H1 (cell line): Measurements from ENCODE around the gene ADGRA3. TPM values are rescaled to one million over a fixed set of nuclear protein-coding genes. Genes with fewer than 3 reads are reported as not detected.
A peak's percentile ranks its signal among the peaks of the same experiment; 100 is the strongest.

ENCODE experiments used
- CTCF ChIA-PET: fragments of 300-600 bp; sonication (Branson Sonifier 250); formaldehyde crosslinking; loops from one replicate; lab custom pipeline; 2021; ENCODE audit not compliant: partially characterized antibody; lab: Charles Lee
- POLR2A ChIA-PET: fragments of 300-600 bp; sonication (Branson Sonifier 250); formaldehyde crosslinking; loops from one replicate; lab custom pipeline; 2021; ENCODE audit warnings: inconsistent platforms; ENCODE audit not compliant: partially characterized antibody; lab: Charles Lee
- DNase-seq, 2 experiments: peaks; one replicate each; pipeline versions ENCODE4 v3.0.0 to v3.0.0-alpha.2; 2010 to 2022; ENCODE audit warnings: low spot score in 2 of 2, low read depth in 1 of 2, mixed read lengths in 1 of 2
- FAIRE-seq: peaks from 2 replicates; lab custom pipeline; 2011; peaks lifted over from hg19 to GRCh38; lab: Jason Lieb, UNC
- H2AFZ ChIP-seq: 2 replicates; pipeline ENCODE4 v1.8.1; 2012; ENCODE audit warnings: low read length, inconsistent platforms
- H2AK5ac ChIP-seq: 2 replicates; pipeline ENCODE4 v1.6.1; 2013; ENCODE audit warnings: low read depth, low read length
- H2BK120ac ChIP-seq: replicated peaks from 2 replicates; pipeline ENCODE3; 2013; ENCODE audit warnings: low read depth, low read length, inconsistent platforms
- H2BK12ac ChIP-seq: 2 replicates; pipeline ENCODE4 v1.6.1; 2013; ENCODE audit warnings: low read depth, low read length
- H2BK15ac ChIP-seq: 2 replicates; pipeline ENCODE4 v1.6.1; 2013; ENCODE audit warnings: low read length
- H2BK20ac ChIP-seq: 2 replicates; pipeline ENCODE4 v1.6.1; 2013; ENCODE audit warnings: low read length
- H2BK5ac ChIP-seq: 2 replicates; pipeline ENCODE4 v1.6.1; 2013; ENCODE audit warnings: low read depth, low read length
- H3K14ac ChIP-seq: 2 replicates; pipeline ENCODE4 v1.6.1; 2013; ENCODE audit warnings: inconsistent platforms; ENCODE audit not compliant: insufficient read length
- H3K18ac ChIP-seq: 2 replicates; pipeline ENCODE4 v1.6.1; 2013; ENCODE audit warnings: low read length; ENCODE audit errors: extremely low read depth
- H3K23ac ChIP-seq: 2 replicates; pipeline ENCODE4 v1.6.1; 2013; ENCODE audit warnings: inconsistent platforms; ENCODE audit not compliant: insufficient read length
- H3K23me2 ChIP-seq: 2 replicates; pipeline ENCODE4 v1.6.1; 2013; ENCODE audit warnings: low read depth, low read length
- H3K27ac ChIP-seq: 2 replicates; pipeline ENCODE4 v1.6.1; 2011; ENCODE audit warnings: low read depth, low read length, inconsistent platforms
- H3K27me3 ChIP-seq, 4 experiments: replicated peaks in 1 of 4; 1 replicate in 1 of 4; 2 replicates in 3 of 4; pipeline versions ENCODE4 v1.6.1 to v1.8.1; 2011 to 2013; ENCODE audit warnings: low read length in 3 of 4, mild to moderate bottlenecking in 3 of 4, inconsistent platforms in 2 of 4, mixed read lengths in 2 of 4, moderate library complexity in 1 of 4; ENCODE audit not compliant: control insufficient read depth in 3 of 4, insufficient read depth in 3 of 4; ENCODE audit errors: extremely low read depth in 1 of 4
- H3K36me3 ChIP-seq, 4 experiments: 2 replicates each; pipeline versions ENCODE4 v1.6.1 to v1.8.1; 2011 to 2013; ENCODE audit warnings: mild to moderate bottlenecking in 4 of 4, low read length in 3 of 4, moderate library complexity in 2 of 4, control low read depth in 1 of 4, inconsistent platforms in 1 of 4; ENCODE audit not compliant: insufficient read depth in 4 of 4, control insufficient read depth in 2 of 4
- H3K4ac ChIP-seq: replicated peaks from 2 replicates; pipeline ENCODE3; 2013; ENCODE audit warnings: low read length, low read depth, mixed read lengths, inconsistent platforms; ENCODE audit not compliant: insufficient read length
- H3K4me1 ChIP-seq, 4 experiments: replicated peaks in 1 of 4; 1 replicate in 1 of 4; 2 replicates in 3 of 4; pipeline versions ENCODE4 v1.6.1 to v1.8.1; 2011 to 2013; ENCODE audit warnings: low read length in 3 of 4, inconsistent platforms in 2 of 4, mixed read lengths in 1 of 4; ENCODE audit not compliant: insufficient read depth in 4 of 4, control insufficient read depth in 3 of 4
- H3K4me2 ChIP-seq, 2 experiments: 2 replicates each; pipeline versions ENCODE4 v1.6.1 to v1.8.1; 2011 to 2013; ENCODE audit warnings: low read depth in 2 of 2, low read length in 2 of 2, control low read depth in 1 of 2, inconsistent platforms in 1 of 2, mild to moderate bottlenecking in 1 of 2; ENCODE audit not compliant: insufficient read depth in 1 of 2
- H3K4me3 ChIP-seq, 4 experiments: fragments of 200-600, 300-600 bp in 1 of 4; sonication (generic), shearing (Covaris generic), sonication (Bioruptor Twin) in 1 of 4; 2 replicates each; pipeline versions ENCODE4 v1.5.1 to v1.8.1; 2011 to 2016; ENCODE audit warnings: low read length in 4 of 4, low read depth in 3 of 4, control low read depth in 2 of 4, inconsistent platforms in 2 of 4, mild to moderate bottlenecking in 2 of 4, mixed read lengths in 1 of 4, moderate library complexity in 1 of 4; ENCODE audit not compliant: insufficient read depth in 2 of 4; ENCODE audit errors: extremely low read depth in 1 of 4
- H3K56ac ChIP-seq: replicated peaks from 2 replicates; pipeline ENCODE3; 2013; ENCODE audit warnings: low read depth, mild to moderate bottlenecking, mixed read lengths, low read length, inconsistent platforms; ENCODE audit not compliant: insufficient read length
- H3K79me1 ChIP-seq: 2 replicates; pipeline ENCODE4 v1.6.1; 2013; ENCODE audit warnings: low read depth, low read length, control low read depth
- H3K79me2 ChIP-seq, 2 experiments: 2 replicates each; pipeline versions ENCODE4 v1.6.1 to v1.8.1; 2012 to 2013; ENCODE audit warnings: low read length in 2 of 2, mild to moderate bottlenecking in 2 of 2, inconsistent platforms in 1 of 2; ENCODE audit not compliant: insufficient read depth in 2 of 2, control insufficient read depth in 1 of 2
- H3K9ac ChIP-seq, 4 experiments: replicated peaks in 1 of 4; 1 replicate in 1 of 4; 2 replicates in 3 of 4; pipeline versions ENCODE4 v1.6.1 to v1.8.1; 2011 to 2013; ENCODE audit warnings: low read depth in 3 of 4, low read length in 3 of 4, control low read depth in 2 of 4, mild to moderate bottlenecking in 2 of 4, moderate library complexity in 2 of 4, inconsistent platforms in 1 of 4; ENCODE audit errors: extremely low read depth in 1 of 4
- H3K9me3 ChIP-seq, 2 experiments: 2 replicates each; pipeline versions ENCODE4 v1.6.1 to v1.8.1; 2012 to 2013; ENCODE audit warnings: mild to moderate bottlenecking in 2 of 2, moderate library complexity in 2 of 2, control low read depth in 1 of 2, inconsistent platforms in 1 of 2, low read depth in 1 of 2, low read length in 1 of 2, mixed read lengths in 1 of 2; ENCODE audit not compliant: insufficient read depth in 2 of 2
- H4K20me1 ChIP-seq, 2 experiments: replicated peaks in 1 of 2; 2 replicates each; pipeline versions ENCODE3 to v1.8.1; 2011 to 2013; ENCODE audit warnings: inconsistent platforms in 2 of 2, low read length in 2 of 2, mild to moderate bottlenecking in 1 of 2; ENCODE audit not compliant: insufficient read depth in 2 of 2, control insufficient read depth in 1 of 2
- H4K5ac ChIP-seq: 2 replicates; pipeline ENCODE4 v1.6.1; 2013; ENCODE audit warnings: low read length, low read depth, mixed read lengths, inconsistent platforms; ENCODE audit not compliant: insufficient read length
- H4K8ac ChIP-seq: 2 replicates; pipeline ENCODE4 v1.8.0; 2013; ENCODE audit warnings: mild to moderate bottlenecking, moderate library complexity, low read length, inconsistent platforms; ENCODE audit not compliant: insufficient read depth; ENCODE audit errors: extremely low read depth
- H4K91ac ChIP-seq: replicated peaks from 2 replicates; pipeline ENCODE3; 2013; ENCODE audit warnings: low read length, mixed read lengths, inconsistent platforms; ENCODE audit not compliant: insufficient read length
- RAD21 ChIP-seq, 2 experiments: IDR thresholded peaks in 1 of 2; conservative IDR thresholded peaks in 1 of 2; 2 replicates each; pipeline ENCODE4 v1.6.1; 2011; ENCODE audit warnings: low read depth in 2 of 2, low read length in 2 of 2, improper control_type of control experiment in 1 of 2, inconsistent platforms in 1 of 2, mild to moderate bottlenecking in 1 of 2, moderate library complexity in 1 of 2
- RFX5 ChIP-seq: IDR thresholded peaks from 2 replicates; pipeline ENCODE4 v1.6.1; 2011; ENCODE audit warnings: low read depth, low read length, improper control_type of control experiment, borderline replicate concordance
- RNF2 ChIP-seq: fragments of 200-900, 300-1000 bp; sonication (generic); IDR thresholded peaks from 2 replicates; pipeline ENCODE4 v1.7.1; 2016; ENCODE audit warnings: borderline replicate concordance, low read depth, mild to moderate bottlenecking, antibody characterized with exemption, low read length; ENCODE audit not compliant: poor library complexity, severe bottlenecking; ENCODE audit errors: missing control alignments
- SP2 ChIP-seq: IDR thresholded peaks from 2 replicates; pipeline ENCODE4 v1.6.1; 2012; ENCODE audit warnings: mild to moderate bottlenecking, low read length, inconsistent platforms
- WGBS, 2 experiments: shearing (Covaris generic) in 1 of 2; methylation state at CpG; one replicate each; pipeline versions ENCODE4 v1.1.6 to v1.1.7; 2013 to 2015; ENCODE audit warnings: low lambda C conversion rate in 2 of 2, mixed read lengths in 2 of 2, inconsistent platforms in 1 of 2, low coverage in 1 of 2, missing lambda C conversion rate in 1 of 2; ENCODE audit not compliant: insufficient replicate concordance in 2 of 2, insufficient coverage in 1 of 2, insufficient read length in 1 of 2; ENCODE audit errors: extremely low coverage in 1 of 2, missing lambda C conversion rate in 1 of 2; 5-methylcytosine and 5-hydroxymethylcytosine counted together
- polyA plus RNA-seq, 7 experiments: library from polyadenylated mRNA; depleted of rRNA in 3 of 7; stranded (reverse) in 5 of 7; unstranded in 2 of 7; fragments of >200 nt in 5 of 7; fragments of 200-250 nt in 2 of 7; gene quantifications; 1 replicate in 5 of 7; 2 replicates in 1 of 7; 4 replicates in 1 of 7; pipeline versions ENCODE4 v1.2.1 to v1.2.3, GENCODE V29; 2011 to 2013; ENCODE audit warnings: missing spikeins in 2 of 7, mixed read lengths in 2 of 7
- total RNA-seq: library from RNA; stranded (reverse); fragmentation: NEBNext Ultra II Directional; extraction: Animal tissue kit (Norgen Biotek cat#: 25700); gene quantifications from 2 replicates; pipeline ENCODE4 v1.2.1, GENCODE V29; 2021
- TF ChIP-seq, protein P1 (sequence below), 3 experiments: IDR thresholded peaks; 1 replicate in 2 of 3; 2 replicates in 1 of 3; pipeline versions ENCODE4 v1.5.1 to v1.6.1; 2011; ENCODE audit warnings: low read length in 3 of 3, mild to moderate bottlenecking in 3 of 3, inconsistent platforms in 2 of 3, low read depth in 1 of 3, moderate library complexity in 1 of 3; ENCODE audit not compliant: insufficient read depth in 1 of 3; ENCODE audit errors: control extremely low read depth in 1 of 3

Gene ADGRA3
- total and polyA plus RNA-seq, 2 of the 8 experiments (the other 6 are each of a cell fraction or from before 2014, with no cell fraction given): 31.5 to 63.0 TPM

DNA sequence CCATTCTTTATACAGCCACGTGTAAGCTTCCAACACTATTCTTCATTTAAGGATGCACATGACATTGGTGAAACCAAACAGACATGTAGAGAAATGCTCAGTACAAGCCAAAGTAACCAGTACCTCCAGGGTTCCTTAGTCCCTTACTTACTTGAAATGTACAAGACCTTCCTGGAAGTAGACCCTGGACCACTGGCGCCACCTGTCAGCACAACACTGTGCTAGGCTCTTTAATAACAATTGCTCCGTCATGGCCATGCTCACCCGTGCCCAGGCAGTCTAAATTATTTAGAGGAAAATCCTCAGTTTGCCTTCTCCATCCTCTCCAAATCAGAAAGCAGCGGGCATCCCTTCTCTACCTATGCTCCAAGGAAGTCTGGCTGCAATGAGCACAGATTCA lies 52.7 kb downstream of the ADGRA3 start:
- ChIA-PET CTCF (interaction anchor here (0.6 to 2.0 kb wide), 18 partner anchors 9 to 730 kb away, joined by 3 to 8 read pairs (median 4); no protein-coding TSS in a partner anchor), POLR2A (no interaction called here)
- 0 out of 2 replicates have a peak overlapping the region, but pooled peaks have one; percentile 36 for H2BK15ac ChIP-seq
- H3K23ac ChIP-seq: no peak overlapping the region
- peaks cover 8% of the 10 kb centered on the region for H3K79me1 ChIP-seq
- no peaks in the 10 kb centered on the region; the same call in 1 of the 2 replicates for H3K23me2 ChIP-seq
- no peak for TF ChIP-seq SP2
- TF ChIP-seq RFX5: no peak
- TF ChIP-seq, protein P1, sequence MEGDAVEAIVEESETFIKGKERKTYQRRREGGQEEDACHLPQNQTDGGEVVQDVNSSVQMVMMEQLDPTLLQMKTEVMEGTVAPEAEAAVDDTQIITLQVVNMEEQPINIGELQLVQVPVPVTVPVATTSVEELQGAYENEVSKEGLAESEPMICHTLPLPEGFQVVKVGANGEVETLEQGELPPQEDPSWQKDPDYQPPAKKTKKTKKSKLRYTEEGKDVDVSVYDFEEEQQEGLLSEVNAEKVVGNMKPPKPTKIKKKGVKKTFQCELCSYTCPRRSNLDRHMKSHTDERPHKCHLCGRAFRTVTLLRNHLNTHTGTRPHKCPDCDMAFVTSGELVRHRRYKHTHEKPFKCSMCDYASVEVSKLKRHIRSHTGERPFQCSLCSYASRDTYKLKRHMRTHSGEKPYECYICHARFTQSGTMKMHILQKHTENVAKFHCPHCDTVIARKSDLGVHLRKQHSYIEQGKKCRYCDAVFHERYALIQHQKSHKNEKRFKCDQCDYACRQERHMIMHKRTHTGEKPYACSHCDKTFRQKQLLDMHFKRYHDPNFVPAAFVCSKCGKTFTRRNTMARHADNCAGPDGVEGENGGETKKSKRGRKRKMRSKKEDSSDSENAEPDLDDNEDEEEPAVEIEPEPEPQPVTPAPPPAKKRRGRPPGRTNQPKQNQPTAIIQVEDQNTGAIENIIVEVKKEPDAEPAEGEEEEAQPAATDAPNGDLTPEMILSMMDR (IDR thresholded peaks at IDR 0.05; ENCODE audit: control extremely low read depth in 1 of 3, insufficient read depth in 1 of 3, low read depth in 1 of 3, low read length in 3 of 3): peak; percentile 29 to 40 (median 30); a peak in 3 of 4 replicates
- TF ChIP-seq RNF2: no peak
- TF ChIP-seq RAD21 (IDR thresholded peaks at IDR 0.05 in 1 of 2, conservative IDR thresholded peaks at IDR 0.05 in 1 of 2; ENCODE audit: low read depth in 2 of 2, low read length in 2 of 2): peak; percentile 22 to 41; a peak in 3 of 4 replicates
- H3K9ac ChIP-seq: no peak overlapping the region
- peaks cover 0 to 3% (median 0%) of the 10 kb centered on the region in 4 experiments; a peak in 2 of 8 replicates for H3K36me3 ChIP-seq
- H3K27ac ChIP-seq: no peak overlapping the region
- FAIRE-seq: no peak
- no peak overlapping the region for H3K4ac ChIP-seq
- no peak overlapping the region for H2BK20ac ChIP-seq
- no peak overlapping the region for H3K18ac ChIP-seq
- H3K56ac ChIP-seq: no peak overlapping the region
- no peak overlapping the region for H2AFZ ChIP-seq
- peaks cover 0 to 11% of the 10 kb centered on the region in 2 experiments for H4K20me1 ChIP-seq
- no peak overlapping the region for H3K14ac ChIP-seq
- no peak overlapping the region for H4K91ac ChIP-seq
- DNase-seq: no peak
- H2BK120ac ChIP-seq: no peak overlapping the region
- no peak overlapping the region for H4K5ac ChIP-seq
- peaks cover 0 to 12% (median 4%) of the 10 kb centered on the region in 4 experiments; a peak in 3 of 7 replicates for H3K4me1 ChIP-seq
- 78% methylated on average over 5 of the region's 5 CpGs; no CpG with 5 or more reads in 1 of the 2 experiments for WGBS, 2 experiments
- peaks cover 0 to 44% of the 10 kb centered on the region in 2 experiments; a peak in 3 of 4 replicates for H3K79me2 ChIP-seq
- no peak overlapping the region for H3K4me3 ChIP-seq
- no peaks in the 10 kb centered on the region for H3K27me3 ChIP-seq
- no peaks in the 10 kb centered on the region for H3K9me3 ChIP-seq
- no peak overlapping the region for H3K4me2 ChIP-seq
- H2AK5ac ChIP-seq: no peak overlapping the region
- no peak overlapping the region for H4K8ac ChIP-seq
- no peak overlapping the region for H2BK12ac ChIP-seq
- no peak overlapping the region for H2BK5ac ChIP-seq
